HCT116 (cell line): ENCODE data around the gene TMEM238. TPM values are rescaled to one million over a fixed set of nuclear protein-coding genes. Genes with fewer than 3 reads are reported as not detected.

Source experiments
- ATAC-seq: fragments of 200-7000 bp; cut with Tn5 transposase; 2 replicates; pipeline ENCODE4 v1.9.1; 2020; ENCODE audit warnings: mild to moderate bottlenecking, moderate library complexity
- BruUV-seq: library from RNA; stranded (reverse); fragments of 400-500 nt; replicated peaks from 2 replicates; lab custom pipeline; 2021; lab: Mats Ljungman, UMichigan
- CTCF ChIA-PET: fragments of 300-600 bp; sonication (Branson Sonifier 250); formaldehyde crosslinking; loops from one replicate; lab custom pipeline; 2021; ENCODE audit warnings: antibody characterized with exemption; lab: Charles Lee
- POLR2A ChIA-PET: fragments of 300-600, 350-600 bp; sonication (Branson Sonifier 250); formaldehyde crosslinking; loops from one replicate; lab custom pipeline; 2021; ENCODE audit warnings: antibody characterized with exemption; lab: Charles Lee
- RAD21 ChIA-PET, 2 experiments: fragments of 300-600 bp; sonication (Branson Sonifier 250); formaldehyde crosslinking; loops; one replicate each; lab custom pipeline; 2023; ENCODE audit warnings: low total read pairs in 2 of 2; ENCODE audit not compliant: uncharacterized antibody in 2 of 2, unreplicated experiment in 2 of 2, low non-redundant PET in 1 of 2; lab: Charles Lee
- DNase-seq: peaks from one replicate; pipeline ENCODE4 v3.0.0-alpha.2; 2010; ENCODE audit warnings: low read depth, low spot score
- H2AFZ ChIP-seq: fragments of 200-600 bp; shearing (Covaris generic), sonication (generic); 2 replicates; pipeline ENCODE4 v1.6.1; 2017; ENCODE audit warnings: low read depth, mixed run types, mixed read lengths, antibody characterized with exemption, low read length; ENCODE audit not compliant: poor library complexity, severe bottlenecking
- H3K27ac ChIP-seq: 2 replicates; pipeline ENCODE4 v1.5.1; 2012; ENCODE audit warnings: low read depth, low read length
- H3K27me3 ChIP-seq: fragments of 200-600 bp; sonication (generic); 2 replicates; pipeline ENCODE4 v1.6.1; 2016; ENCODE audit warnings: mixed run types, low read length, mixed read lengths; ENCODE audit not compliant: insufficient read depth
- H3K36me3 ChIP-seq, 2 experiments: fragments of 200-500 bp in 1 of 2; fragments of 200-600 bp in 1 of 2; sonication (Bioruptor generic) in 1 of 2; sonication (generic) in 1 of 2; 2 replicates each; pipeline versions ENCODE4 v1.5.1 to v1.6.1; 2014 to 2016; ENCODE audit warnings: low read length in 2 of 2, inconsistent platforms in 1 of 2, mixed read lengths in 1 of 2, mixed run types in 1 of 2; ENCODE audit not compliant: insufficient read depth in 2 of 2, control insufficient read depth in 1 of 2
- H3K4me1 ChIP-seq, 2 experiments: fragments of 200-600 bp in 1 of 2; sonication (generic) in 1 of 2; 2 replicates each; pipeline versions ENCODE4 v1.5.1 to v1.6.1; 2012 to 2017; ENCODE audit warnings: low read length in 2 of 2, inconsistent platforms in 1 of 2, mild to moderate bottlenecking in 1 of 2, mixed read lengths in 1 of 2, mixed run types in 1 of 2, moderate library complexity in 1 of 2; ENCODE audit not compliant: insufficient read depth in 2 of 2, control insufficient read depth in 1 of 2
- H3K4me2 ChIP-seq: fragments of 200-600 bp; sonication (generic); 2 replicates; pipeline ENCODE4 v1.6.1; 2017; ENCODE audit warnings: mixed run types, low read length, mixed read lengths
- H3K4me3 ChIP-seq, 2 experiments: fragments of 200-600 bp in 1 of 2; sonication (generic) in 1 of 2; replicated peaks in 1 of 2; 2 replicates each; pipeline ENCODE4 v1.5.1; 2011 to 2016; ENCODE audit warnings: low read length in 2 of 2, control low read depth in 1 of 2, low read depth in 1 of 2, mild to moderate bottlenecking in 1 of 2, mixed read lengths in 1 of 2, mixed run types in 1 of 2
- H3K79me2 ChIP-seq: fragments of 200-600 bp; sonication (generic); 2 replicates; pipeline ENCODE4 v1.6.1; 2017; ENCODE audit warnings: mild to moderate bottlenecking, mixed run types, low read length, moderate library complexity, mixed read lengths; ENCODE audit not compliant: insufficient read depth
- H3K9ac ChIP-seq: fragments of 200-600 bp; sonication (generic); 2 replicates; pipeline ENCODE4 v1.6.1; 2016; ENCODE audit warnings: low read length, mixed read lengths
- H3K9me2 ChIP-seq: fragments of 200-600 bp; sonication (generic), shearing (Covaris generic); 2 replicates; pipeline ENCODE4 v1.6.1; 2017; ENCODE audit warnings: mixed run types, mild to moderate bottlenecking, moderate library complexity; ENCODE audit not compliant: insufficient read depth
- H3K9me3 ChIP-seq, 2 experiments: fragments of 200-500 bp in 1 of 2; fragments of 200-600 bp in 1 of 2; sonication (Bioruptor generic) in 1 of 2; sonication (generic) in 1 of 2; 2 replicates each; pipeline ENCODE4 v1.6.1; 2014 to 2017; ENCODE audit warnings: low read length in 2 of 2, mixed read lengths in 2 of 2, inconsistent platforms in 1 of 2, low read depth in 1 of 2, mild to moderate bottlenecking in 1 of 2, mixed run types in 1 of 2, moderate library complexity in 1 of 2; ENCODE audit not compliant: control insufficient read depth in 1 of 2, insufficient read depth in 1 of 2
- H4K20me1 ChIP-seq: fragments of 200-600 bp; sonication (generic), shearing (Covaris generic); 2 replicates; pipeline ENCODE4 v1.6.1; 2017; ENCODE audit warnings: mixed run types, mild to moderate bottlenecking, moderate library complexity; ENCODE audit not compliant: insufficient read depth
- ATF3 ChIP-seq: IDR thresholded peaks from 2 replicates; pipeline ENCODE4 v1.6.1; 2012
- CBX3 ChIP-seq: IDR thresholded peaks from 2 replicates; pipeline ENCODE4 v1.6.1; 2012; ENCODE audit warnings: low read depth
- EGR1 ChIP-seq: IDR thresholded peaks from 2 replicates; pipeline ENCODE4 v1.6.1; 2012; ENCODE audit warnings: low read depth
- ELF1 ChIP-seq: IDR thresholded peaks from 2 replicates; pipeline ENCODE4 v1.6.1; 2012; ENCODE audit warnings: low read depth, borderline replicate concordance
- EZH2 ChIP-seq: fragments of 200-600 bp; sonication (generic); IDR thresholded peaks from 2 replicates; pipeline ENCODE4 v1.6.1; 2017; ENCODE audit warnings: antibody characterized with exemption, mixed run types
- FOSL1 ChIP-seq: IDR thresholded peaks from 2 replicates; pipeline ENCODE4 v1.6.1; 2012; ENCODE audit warnings: low read depth
- POLR2AphosphoS5 ChIP-seq: IDR thresholded peaks from 2 replicates; pipeline ENCODE4 v1.6.1; 2011; ENCODE audit warnings: mild to moderate bottlenecking, low read depth, low read length, moderate library complexity
- RAD21 ChIP-seq: IDR thresholded peaks from 2 replicates; pipeline ENCODE4 v1.6.1; 2012; ENCODE audit warnings: low read depth, mild to moderate bottlenecking
- REST ChIP-seq: IDR thresholded peaks from 2 replicates; pipeline ENCODE4 v1.6.1; 2012; ENCODE audit warnings: low read depth
- SP1 ChIP-seq: IDR thresholded peaks from 2 replicates; pipeline ENCODE4 v1.6.1; 2012; ENCODE audit warnings: low read depth
- YY1 ChIP-seq: IDR thresholded peaks from 2 replicates; pipeline ENCODE4 v1.6.1; 2011; ENCODE audit warnings: low read length, low read depth, moderate library complexity, mild to moderate bottlenecking; ENCODE audit not compliant: insufficient replicate concordance; ENCODE audit errors: extremely low read depth
- ZBTB33 ChIP-seq: IDR thresholded peaks from 2 replicates; pipeline ENCODE4 v1.6.1; 2011; ENCODE audit warnings: mild to moderate bottlenecking, low read length, moderate library complexity; ENCODE audit not compliant: insufficient replicate concordance; ENCODE audit errors: extremely low read depth
- ZFX ChIP-seq: fragments of 450-650 bp; IDR thresholded peaks from 2 replicates; pipeline ENCODE4 v1.6.1; 2017
- intact Hi-C: fragments of 100-400 bp; cut with micrococcal nuclease; formaldehyde crosslinking; loops from 2 replicates; pipeline ENCODE4 v1.10.0; 2022
- total RNA-seq: library from RNA; stranded (reverse); gene quantifications from one replicate; pipeline ENCODE4 v1.2.1, GENCODE V29; 2021; ENCODE audit not compliant: unreplicated experiment

The TMEM238 gene
- total RNA-seq, 1 experiment from 2014 or later, result 21.0 TPM

- no peaks in the 10 kb centered on the region for H3K27me3 ChIP-seq
- ATAC-seq (peak; percentile 77), DNase-seq (no peak)
- CTCF ChIA-PET, result no interaction called here
- H2AFZ ChIP-seq, result no peak overlapping the region
- H3K9me3 ChIP-seq, result no peaks in the 10 kb centered on the region
- no peak for TF ChIP-seq ATF3
- peak; percentile 42; the same call in 1 of the 2 replicates for TF ChIP-seq POLR2AphosphoS5
- no peak for TF ChIP-seq EZH2
- peak; percentile 38; the same call in 1 of the 2 replicates for TF ChIP-seq ZFX
- peak; percentile 98 for TF ChIP-seq EGR1
- peak; percentile 30 for TF ChIP-seq YY1
- POLR2A ChIA-PET, result interaction anchor here (0.7 to 2.1 kb wide), 3 partner anchors 21 to 55 kb away, joined by 3 to 7 read pairs (median 6); partner anchors contain the start of gene KMT5C
- no peaks in the 10 kb centered on the region for H3K36me3 ChIP-seq
- no peaks in the 10 kb centered on the region for H3K79me2 ChIP-seq
- RAD21 ChIA-PET, result no interaction called here
- intact Hi-C loops, result no loop called here
- H3K4me3 ChIP-seq, result peak overlapping the region; percentile 52 to 55
- peak overlapping the region; percentile 52 for H3K9ac ChIP-seq
- H3K4me1 ChIP-seq, result peaks cover 9 to 32% of the 10 kb centered on the region in 2 experiments; a peak in 3 of 4 replicates
- H3K9me2 ChIP-seq, result no peaks in the 10 kb centered on the region
- H3K4me2 ChIP-seq, result peak overlapping the region; percentile 94
- H4K20me1 ChIP-seq, result no peaks in the 10 kb centered on the region
- peak overlapping the region; percentile 51; the same call in 1 of the 2 replicates for H3K27ac ChIP-seq
- BruUV-seq, result no TSS peak
These were observed 15.2 kb downstream of the TMEM238 start for GRCh38 chr19:55368701-55369563.

GRCh38 chr19:55368106-55368505 lies 16.0 kb downstream of the TMEM238 start:
- H3K4me3 ChIP-seq, result no peak overlapping the region
- no peak overlapping the region for H3K9ac ChIP-seq
- no peaks in the 10 kb centered on the region for H3K36me3 ChIP-seq
- H3K4me1 ChIP-seq, result peaks cover 9 to 24% of the 10 kb centered on the region in 2 experiments; a peak in 3 of 4 replicates
- BruUV-seq, result no TSS peak
- POLR2A ChIA-PET, result interaction anchor here (1.9 to 2.1 kb wide), 2 partner anchors 22 to 29 kb away, joined by 6 to 7 read pairs; partner anchors contain the start of gene KMT5C
- intact Hi-C loops, result no loop called here
- CTCF ChIA-PET, result no interaction called here
- RAD21 ChIA-PET, result no interaction called here
- no peak overlapping the region for H3K27ac ChIP-seq
- H2AFZ ChIP-seq, result no peak overlapping the region
- H3K27me3 ChIP-seq, result no peaks in the 10 kb centered on the region
- no peak for DNase-seq
- no peaks in the 10 kb centered on the region for H3K9me3 ChIP-seq
- ATAC-seq, result no peak
- no peaks in the 10 kb centered on the region for H3K9me2 ChIP-seq
- H4K20me1 ChIP-seq, result no peaks in the 10 kb centered on the region
- H3K4me2 ChIP-seq, result no peak overlapping the region
- no peaks in the 10 kb centered on the region for H3K79me2 ChIP-seq
- TF ChIP-seq ZFX (no peak), CBX3 (no peak), SP1 (no peak), ELF1 (no peak), ZBTB33 (no peak), REST (no peak), FOSL1 (no peak), RAD21 (no peak)
